HepG2 (cell line): ENCODE data around the gene CRISPLD2. TPM values are rescaled to one million over a fixed set of nuclear protein-coding genes. Genes with fewer than 3 reads are reported as not detected.

Experiments used
- FOXJ3 ChIP-seq: sonication (generic); formaldehyde crosslinking; IDR thresholded peaks from 2 replicates; pipeline ENCODE4 v1.4.0; 2020; ENCODE audit warnings: missing genetic modification reagents, mild to moderate bottlenecking, borderline replicate concordance
- HNRNPLL ChIP-seq: fragments of 200-400 bp; formaldehyde crosslinking; IDR thresholded peaks from 2 replicates; pipeline ENCODE4 v1.6.1; 2017; ENCODE audit warnings: mild to moderate bottlenecking, low read depth, low read length; ENCODE audit not compliant: poor library complexity, severe bottlenecking
- MXI1 ChIP-seq: IDR thresholded peaks from 3 replicates; pipeline ENCODE4 v1.6.1; 2012; ENCODE audit warnings: low read depth, low read length, inconsistent platforms, borderline replicate concordance
- RFX1 ChIP-seq: fragments of 450-650 bp; IDR thresholded peaks from 2 replicates; pipeline ENCODE4 v1.6.1; 2017
- TBX3 ChIP-seq: fragments of 450-650 bp; IDR thresholded peaks from 2 replicates; pipeline ENCODE4 v1.6.1; 2017; ENCODE audit warnings: antibody characterized with exemption, mild to moderate bottlenecking, inconsistent platforms, borderline replicate concordance
- ZNF20 ChIP-seq: sonication (generic); formaldehyde crosslinking; IDR thresholded peaks from 2 replicates; pipeline ENCODE4 v1.4.0; 2020; ENCODE audit warnings: mild to moderate bottlenecking, moderate library complexity, missing genetic modification reagents
- ZNF274 ChIP-seq: sonication (generic); formaldehyde crosslinking; IDR thresholded peaks from 2 replicates; pipeline ENCODE4 v1.5.1; 2020; ENCODE audit warnings: mild to moderate bottlenecking, missing genetic modification reagents
- ZNF597 ChIP-seq: sonication (generic); formaldehyde crosslinking; IDR thresholded peaks from 2 replicates; pipeline ENCODE4 v1.5.0; 2020; ENCODE audit warnings: missing genetic modification reagents
- ZNF879 ChIP-seq: sonication (generic); formaldehyde crosslinking; IDR thresholded peaks from 2 replicates; pipeline ENCODE4 v1.8.1; 2023; ENCODE audit warnings: missing genetic modification reagents
- ZSCAN21 ChIP-seq: sonication (generic); formaldehyde crosslinking; IDR thresholded peaks from 2 replicates; pipeline ENCODE4 v1.8.0; 2022; ENCODE audit warnings: mild to moderate bottlenecking, missing genetic modification reagents, moderate library complexity, borderline replicate concordance
- polyA plus RNA-seq, 8 experiments: library from polyadenylated mRNA; depleted of rRNA in 3 of 8; stranded (reverse) in 7 of 8; unstranded in 1 of 8; fragments of >200 nt; fragmentation: Illumina TruSeq in 4 of 8; extraction: Trizol in 4 of 8; gene quantifications; 2 replicates each; pipeline versions ENCODE4 v1.2.1 to v1.2.3, GENCODE V29; 2011 to 2016; ENCODE audit warnings: low read depth in 4 of 8, missing spikeins in 1 of 8, mixed read lengths in 1 of 8; ENCODE audit not compliant: insufficient read depth in 1 of 8
- total RNA-seq, 5 experiments: library from RNA; depleted of rRNA; stranded (reverse); fragments of >200 nt; fragmentation: Illumina TruSeq; extraction: Trizol; gene quantifications; 2 replicates each; pipeline ENCODE4 v1.2.3, GENCODE V29; 2016; ENCODE audit warnings: low read depth in 1 of 5
- TF ChIP-seq, protein P1 (sequence below): sonication (generic); formaldehyde crosslinking; IDR thresholded peaks from 2 replicates; pipeline ENCODE4 v1.5.1; 2020; ENCODE audit warnings: missing genetic modification reagents, mild to moderate bottlenecking, borderline replicate concordance
- TF ChIP-seq, protein P2 (sequence below): sonication (generic); formaldehyde crosslinking; IDR thresholded peaks from 2 replicates; pipeline ENCODE4 v1.9.0; 2021; ENCODE audit warnings: missing genetic modification reagents, borderline replicate concordance

The CRISPLD2 gene
- total and polyA plus RNA-seq, 2 of the 13 experiments (the other 11 are each of a cell fraction or from before 2014, with no cell fraction given) = 0.04 to 0.31 TPM

GRCh38 chr16:84896847-84897246 lies 77.1 kb downstream of the CRISPLD2 start (continued):
- no peak for TF ChIP-seq HNRNPLL
- no peak for TF ChIP-seq TBX3
- TF ChIP-seq, protein P1, sequence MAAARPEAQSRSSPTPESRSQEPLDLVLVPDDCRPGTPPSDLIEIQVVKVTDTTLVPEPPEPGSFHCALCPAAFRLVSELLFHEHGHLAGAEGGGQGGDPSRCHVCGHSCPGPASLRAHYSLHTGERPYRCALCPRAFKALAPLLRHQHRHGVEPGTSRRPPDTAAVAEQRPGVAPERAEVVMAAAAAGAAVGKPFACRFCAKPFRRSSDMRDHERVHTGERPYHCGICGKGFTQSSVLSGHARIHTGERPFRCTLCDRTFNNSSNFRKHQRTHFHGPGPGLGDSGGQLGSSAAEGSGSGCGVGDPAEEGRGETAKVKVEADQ (CRISPR knock-in tag) = no peak
- TF ChIP-seq ZNF879 (CRISPR knock-in tag) = no peak
- no peak for TF ChIP-seq ZNF274 (CRISPR knock-in tag)
- TF ChIP-seq FOXJ3 (CRISPR knock-in tag) = no peak
- TF ChIP-seq, protein P2, sequence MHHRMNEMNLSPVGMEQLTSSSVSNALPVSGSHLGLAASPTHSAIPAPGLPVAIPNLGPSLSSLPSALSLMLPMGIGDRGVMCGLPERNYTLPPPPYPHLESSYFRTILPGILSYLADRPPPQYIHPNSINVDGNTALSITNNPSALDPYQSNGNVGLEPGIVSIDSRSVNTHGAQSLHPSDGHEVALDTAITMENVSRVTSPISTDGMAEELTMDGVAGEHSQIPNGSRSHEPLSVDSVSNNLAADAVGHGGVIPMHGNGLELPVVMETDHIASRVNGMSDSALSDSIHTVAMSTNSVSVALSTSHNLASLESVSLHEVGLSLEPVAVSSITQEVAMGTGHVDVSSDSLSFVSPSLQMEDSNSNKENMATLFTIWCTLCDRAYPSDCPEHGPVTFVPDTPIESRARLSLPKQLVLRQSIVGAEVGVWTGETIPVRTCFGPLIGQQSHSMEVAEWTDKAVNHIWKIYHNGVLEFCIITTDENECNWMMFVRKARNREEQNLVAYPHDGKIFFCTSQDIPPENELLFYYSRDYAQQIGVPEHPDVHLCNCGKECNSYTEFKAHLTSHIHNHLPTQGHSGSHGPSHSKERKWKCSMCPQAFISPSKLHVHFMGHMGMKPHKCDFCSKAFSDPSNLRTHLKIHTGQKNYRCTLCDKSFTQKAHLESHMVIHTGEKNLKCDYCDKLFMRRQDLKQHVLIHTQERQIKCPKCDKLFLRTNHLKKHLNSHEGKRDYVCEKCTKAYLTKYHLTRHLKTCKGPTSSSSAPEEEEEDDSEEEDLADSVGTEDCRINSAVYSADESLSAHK (CRISPR knock-in tag) = no peak
- no peak for TF ChIP-seq ZNF597 (CRISPR knock-in tag)
- no peak for TF ChIP-seq ZSCAN21 (CRISPR knock-in tag)
- TF ChIP-seq MXI1 = no peak
- no peak for TF ChIP-seq RFX1
- TF ChIP-seq ZNF20 (CRISPR knock-in tag) = no peak
